Astrocyte (in vitro differentiated cells and primary cell): ENCODE data around the gene SSBP2. TPM values are rescaled to one million over a fixed set of nuclear protein-coding genes. Genes with fewer than 3 reads are reported as not detected.
A peak's percentile ranks its signal among the peaks of the same experiment; 100 is the strongest.

Source experiments
- DNase-seq: peaks from one replicate; pipeline ENCODE4 v3.0.0-alpha.2; 2010; ENCODE audit warnings: low read depth
- FAIRE-seq: peaks from 2 replicates; lab custom pipeline; 2011; peaks lifted over from hg19 to GRCh38; lab: Jason Lieb, UNC
- H2AFZ ChIP-seq: 2 replicates; pipeline ENCODE4 v1.6.0; 2012; ENCODE audit warnings: low read depth, low read length, inconsistent platforms
- H3K27ac ChIP-seq: 2 replicates; pipeline ENCODE4 v1.5.1; 2011; ENCODE audit warnings: low read depth, low read length, inconsistent platforms
- H3K27me3 ChIP-seq: 2 replicates; pipeline ENCODE4 v1.6.0; 2011; ENCODE audit warnings: low read length, inconsistent platforms; ENCODE audit not compliant: insufficient read depth
- H3K36me3 ChIP-seq: 2 replicates; pipeline ENCODE4 v1.5.1; 2011; ENCODE audit warnings: low read length, inconsistent platforms; ENCODE audit not compliant: insufficient read depth
- H3K4me1 ChIP-seq: 2 replicates; pipeline ENCODE4 v1.5.1; 2011; ENCODE audit warnings: low read length, inconsistent platforms; ENCODE audit not compliant: insufficient read depth
- H3K4me2 ChIP-seq: 2 replicates; pipeline ENCODE4 v1.6.0; 2012; ENCODE audit warnings: low read length, inconsistent platforms
- H3K4me3 ChIP-seq: 2 replicates; pipeline ENCODE4 v1.5.1; 2011; ENCODE audit warnings: low read depth, mild to moderate bottlenecking, low read length, inconsistent platforms; ENCODE audit not compliant: insufficient read depth
- H3K79me2 ChIP-seq: 2 replicates; pipeline ENCODE4 v1.6.0; 2012; ENCODE audit warnings: mild to moderate bottlenecking, low read length, inconsistent platforms; ENCODE audit not compliant: insufficient read depth
- H3K9ac ChIP-seq: 2 replicates; pipeline ENCODE4 v1.6.0; 2012; ENCODE audit warnings: mild to moderate bottlenecking, low read length, inconsistent platforms
- H3K9me3 ChIP-seq: 2 replicates; pipeline ENCODE4 v1.5.1; 2012; ENCODE audit warnings: low read depth, mild to moderate bottlenecking, low read length, inconsistent platforms; ENCODE audit not compliant: insufficient read depth
- H4K20me1 ChIP-seq: 2 replicates; pipeline ENCODE4 v1.6.0; 2012; ENCODE audit warnings: low read length, inconsistent platforms; ENCODE audit not compliant: insufficient read depth
- H3K27ac Mint-ChIP-seq: one replicate; pipeline ENCODE4 v1.8.0; 2021; ENCODE audit warnings: mild to moderate bottlenecking, mixed read lengths; ENCODE audit not compliant: unreplicated experiment
- H3K27me3 Mint-ChIP-seq: one replicate; pipeline ENCODE4 v1.8.0; 2021; ENCODE audit warnings: low read depth, mixed read lengths; ENCODE audit not compliant: unreplicated experiment
- H3K36me3 Mint-ChIP-seq: one replicate; pipeline ENCODE4 v1.8.0; 2021; ENCODE audit warnings: low read depth, mixed read lengths; ENCODE audit not compliant: unreplicated experiment
- H3K4me1 Mint-ChIP-seq: one replicate; pipeline ENCODE4 v1.8.0; 2021; ENCODE audit warnings: low read depth, mixed read lengths; ENCODE audit not compliant: unreplicated experiment
- H3K4me3 Mint-ChIP-seq: one replicate; pipeline ENCODE4 v1.8.0; 2021; ENCODE audit warnings: mild to moderate bottlenecking, moderate library complexity, mixed read lengths; ENCODE audit not compliant: unreplicated experiment
- H3K9me3 Mint-ChIP-seq: one replicate; pipeline ENCODE4 v1.8.0; 2021; ENCODE audit warnings: mild to moderate bottlenecking, mixed read lengths; ENCODE audit not compliant: unreplicated experiment
- EZH2 ChIP-seq: IDR thresholded peaks from 2 replicates; pipeline ENCODE4 v1.6.1; 2012; ENCODE audit warnings: mild to moderate bottlenecking, low read length, inconsistent platforms; ENCODE audit not compliant: insufficient read depth
- total RNA-seq: library from RNA; stranded (reverse); gene quantifications from 2 replicates; pipeline ENCODE4 v1.2.1, GENCODE V29; 2021
- TF ChIP-seq, protein P1 (sequence below): IDR thresholded peaks from 2 replicates; pipeline ENCODE4 v1.5.1; 2011; ENCODE audit warnings: low read depth, mild to moderate bottlenecking, inconsistent platforms, low read length, moderate library complexity; ENCODE audit not compliant: insufficient read depth

SSBP2 gene
- total RNA-seq, 1 donor from 2014 or later: 59.8 TPM

- Histone ChIP-seq H3K79me2 (peaks cover 6% of the 10 kb centered on the region), H3K27ac (peak overlapping the region; percentile 59), H3K4me2 (peak overlapping the region; percentile 83), H3K36me3 (no peaks in the 10 kb centered on the region), H2AFZ (peak overlapping the region; percentile 81), H3K9me3 (no peaks in the 10 kb centered on the region), H3K9ac (peak overlapping the region; percentile 74), H3K4me3 (peak overlapping the region; percentile 72), H4K20me1 (peaks cover 22% of the 10 kb centered on the region), H3K27me3 (no peaks in the 10 kb centered on the region), H3K4me1 (peaks cover 15% of the 10 kb centered on the region)
- Mint-ChIP-seq H3K36me3 (no peaks in the 10 kb centered on the region), H3K4me1 (peaks cover 41% of the 10 kb centered on the region), H3K9me3 (no peaks in the 10 kb centered on the region), H3K27me3 (no peaks in the 10 kb centered on the region), H3K27ac (peak overlapping the region; percentile 85), H3K4me3 (peak overlapping the region; percentile 90)
- no peak for DNase-seq
- FAIRE-seq: no peak
- no peak for TF ChIP-seq EZH2
These were observed 439 bp downstream of the SSBP2 start for GRCh38 chr5:81750308-81751008.

- Mint-ChIP-seq H3K9me3 (no peaks in the 10 kb centered on the region), H3K4me3 (peak overlapping the region; percentile 94), H3K27me3 (no peaks in the 10 kb centered on the region), H3K36me3 (no peaks in the 10 kb centered on the region), H3K4me1 (peaks cover 37% of the 10 kb centered on the region), H3K27ac (peak overlapping the region; percentile 69)
- DNase-seq (no peak), FAIRE-seq (no peak)
- Histone ChIP-seq H3K27me3 (no peaks in the 10 kb centered on the region), H3K36me3 (no peaks in the 10 kb centered on the region), H3K9me3 (no peaks in the 10 kb centered on the region), H4K20me1 (peaks cover 22% of the 10 kb centered on the region), H3K4me2 (peak overlapping the region; percentile 86), H2AFZ (no peak overlapping the region), H3K9ac (peak overlapping the region; percentile 67), H3K4me1 (peaks cover 14% of the 10 kb centered on the region), H3K4me3 (peak overlapping the region; percentile 61), H3K27ac (no peak overlapping the region), H3K79me2 (peaks cover 6% of the 10 kb centered on the region)
- TF ChIP-seq, protein P1, sequence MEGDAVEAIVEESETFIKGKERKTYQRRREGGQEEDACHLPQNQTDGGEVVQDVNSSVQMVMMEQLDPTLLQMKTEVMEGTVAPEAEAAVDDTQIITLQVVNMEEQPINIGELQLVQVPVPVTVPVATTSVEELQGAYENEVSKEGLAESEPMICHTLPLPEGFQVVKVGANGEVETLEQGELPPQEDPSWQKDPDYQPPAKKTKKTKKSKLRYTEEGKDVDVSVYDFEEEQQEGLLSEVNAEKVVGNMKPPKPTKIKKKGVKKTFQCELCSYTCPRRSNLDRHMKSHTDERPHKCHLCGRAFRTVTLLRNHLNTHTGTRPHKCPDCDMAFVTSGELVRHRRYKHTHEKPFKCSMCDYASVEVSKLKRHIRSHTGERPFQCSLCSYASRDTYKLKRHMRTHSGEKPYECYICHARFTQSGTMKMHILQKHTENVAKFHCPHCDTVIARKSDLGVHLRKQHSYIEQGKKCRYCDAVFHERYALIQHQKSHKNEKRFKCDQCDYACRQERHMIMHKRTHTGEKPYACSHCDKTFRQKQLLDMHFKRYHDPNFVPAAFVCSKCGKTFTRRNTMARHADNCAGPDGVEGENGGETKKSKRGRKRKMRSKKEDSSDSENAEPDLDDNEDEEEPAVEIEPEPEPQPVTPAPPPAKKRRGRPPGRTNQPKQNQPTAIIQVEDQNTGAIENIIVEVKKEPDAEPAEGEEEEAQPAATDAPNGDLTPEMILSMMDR: no peak
- TF ChIP-seq EZH2: no peak
These were observed 1.2 kb downstream of the SSBP2 start for GRCh38 chr5:81749561-81750307.

GRCh38 chr5:81749192-81749560 is 1.7 kb downstream of the SSBP2 start:
- FAIRE-seq (no peak), DNase-seq (no peak)
- Histone ChIP-seq H3K4me2 (peak overlapping the region; percentile 86), H2AFZ (no peak overlapping the region), H3K9me3 (no peaks in the 10 kb centered on the region), H3K9ac (peak overlapping the region; percentile 67), H3K27ac (no peak overlapping the region), H3K4me1 (peaks cover 14% of the 10 kb centered on the region), H4K20me1 (peaks cover 22% of the 10 kb centered on the region), H3K4me3 (peak overlapping the region; percentile 61), H3K27me3 (no peaks in the 10 kb centered on the region), H3K79me2 (peaks cover 6% of the 10 kb centered on the region), H3K36me3 (no peaks in the 10 kb centered on the region)
- Mint-ChIP-seq H3K36me3 (no peaks in the 10 kb centered on the region), H3K27ac (peak overlapping the region; percentile 26), H3K4me3 (peak overlapping the region; percentile 94), H3K27me3 (no peaks in the 10 kb centered on the region), H3K9me3 (no peaks in the 10 kb centered on the region), H3K4me1 (peaks cover 35% of the 10 kb centered on the region)
- TF ChIP-seq, protein P1: no peak
- TF ChIP-seq EZH2: no peak
